H1 (cell line): ENCODE measurements around the gene PPP2R3A.

Experiments
- CBX8 ChIP-seq: fragments of 300-800, 300-1000 bp; sonication (generic); IDR thresholded peaks from 2 replicates; pipeline ENCODE4 v1.7.1; 2016; ENCODE audit warnings: low read depth, low read length, borderline replicate concordance
- CTCF ChIP-seq, 3 experiments: IDR thresholded peaks; 1 replicate in 2 of 3; 2 replicates in 1 of 3; pipeline versions ENCODE4 v1.5.1 to v1.6.1; 2011; ENCODE audit warnings: low read length in 3 of 3, mild to moderate bottlenecking in 3 of 3, inconsistent platforms in 2 of 3, low read depth in 1 of 3, moderate library complexity in 1 of 3; ENCODE audit not compliant: insufficient read depth in 1 of 3; ENCODE audit errors: control extremely low read depth in 1 of 3
- EP300 ChIP-seq, 2 experiments: IDR thresholded peaks; 1 replicate in 1 of 2; 2 replicates in 1 of 2; pipeline ENCODE4 v1.6.1; 2011 to 2012; ENCODE audit warnings: low read depth in 2 of 2, low read length in 2 of 2, mild to moderate bottlenecking in 2 of 2, borderline replicate concordance in 1 of 2, inconsistent platforms in 1 of 2, moderate library complexity in 1 of 2
- GABPA ChIP-seq: IDR thresholded peaks from 2 replicates; pipeline ENCODE4 v1.6.1; 2011; ENCODE audit warnings: mild to moderate bottlenecking, low read length, moderate library complexity, borderline replicate concordance; ENCODE audit not compliant: insufficient read depth
- HDAC6 ChIP-seq: IDR thresholded peaks from one replicate; pipeline ENCODE4 v1.7.1; 2012; ENCODE audit warnings: low read depth, mild to moderate bottlenecking, inconsistent platforms, low read length, moderate library complexity
- MAX ChIP-seq: IDR thresholded peaks from 2 replicates; pipeline ENCODE4 v1.6.1; 2012; ENCODE audit warnings: inconsistent platforms
- POLR2A ChIP-seq, 2 experiments: IDR thresholded peaks; 1 replicate in 1 of 2; 2 replicates in 1 of 2; pipeline ENCODE4 v1.6.1; 2011; ENCODE audit warnings: low read depth in 2 of 2, low read length in 2 of 2, mild to moderate bottlenecking in 2 of 2; ENCODE audit errors: control extremely low read depth in 1 of 2
- POLR2AphosphoS5 ChIP-seq: IDR thresholded peaks from 2 replicates; pipeline ENCODE4 v1.6.1; 2011; ENCODE audit warnings: low read depth, low read length
- RFX5 ChIP-seq: IDR thresholded peaks from 2 replicates; pipeline ENCODE4 v1.6.1; 2011; ENCODE audit warnings: low read depth, low read length, improper control_type of control experiment, borderline replicate concordance
- SP4 ChIP-seq: IDR thresholded peaks from 2 replicates; pipeline ENCODE4 v1.6.1; 2012; ENCODE audit warnings: low read length, inconsistent platforms
- TAF7 ChIP-seq: optimal IDR thresholded peaks from 2 replicates; pipeline ENCODE3; 2011; ENCODE audit warnings: low read depth, mild to moderate bottlenecking, inconsistent platforms, low read length, moderate library complexity, borderline replicate concordance

- TF ChIP-seq CTCF (IDR thresholded peaks at IDR 0.05; ENCODE audit: control extremely low read depth in 1 of 3, insufficient read depth in 1 of 3, low read depth in 1 of 3, low read length in 3 of 3): no peak
- no peak for TF ChIP-seq RFX5
- TF ChIP-seq POLR2AphosphoS5: no peak
- no peak for TF ChIP-seq CBX8
- TF ChIP-seq POLR2A (IDR thresholded peaks at IDR 0.05; ENCODE audit: control extremely low read depth in 1 of 2, low read depth in 2 of 2, low read length in 2 of 2): no peak
- TF ChIP-seq TAF7: no peak
- no peak for TF ChIP-seq GABPA
- no peak for TF ChIP-seq EP300 (IDR thresholded peaks at IDR 0.05; ENCODE audit: borderline replicate concordance in 1 of 2, low read depth in 2 of 2, low read length in 2 of 2)
- no peak for TF ChIP-seq HDAC6
- TF ChIP-seq SP4: no peak
- no peak for TF ChIP-seq MAX
These were observed 10.0 kb downstream of the PPP2R3A start for GRCh38 chr3:135975536-135975935.
